ENCODE measurements around the gene CD86. TPM values are rescaled to one million over a fixed set of nuclear protein-coding genes. Genes with fewer than 3 reads are reported as not detected.
"Not testable (repeated sequence)": the region's sequence is repeated elsewhere in the genome, so short reads cannot be mapped to it uniquely, and the experiment has no call there.

Gene CD86
- total and polyA plus RNA-seq, 3 donors from 2014 or later, result 3.2 to 4.5 (median 3.4) TPM

GRCh38 chr3:122030381-122031122 lies 24.6 kb upstream of the CD86 start:
- Histone ChIP-seq H3K36me3 (ENCODE audit: low read depth, missing control alignments) (no peaks in the 10 kb centered on the region), H3K4me1 (no peaks in the 10 kb centered on the region), H3K4me3 (no peak overlapping the region), H3K27ac (no peak overlapping the region), H3K27me3 (no peaks in the 10 kb centered on the region), H3K9me3 (no peaks in the 10 kb centered on the region)
- no peak for DNase-seq
- intact Hi-C loops (cut with DNase I; ENCODE audit: low total_unique reads), result no loop called here
- 87 to 89% methylated on average over 3 of the region's 3 CpGs for WGBS, 2 donors
- no peak for TF ChIP-seq POLR2A (IDR thresholded peaks at IDR 0.05)
- no peak for TF ChIP-seq CTCF (IDR thresholded peaks at IDR 0.05)

GRCh38 chr3:122031123-122031468 lies 24.1 kb upstream of the CD86 start:
- Histone ChIP-seq H3K36me3 (ENCODE audit: low read depth, missing control alignments) (no peaks in the 10 kb centered on the region), H3K9me3 (no peaks in the 10 kb centered on the region), H3K27ac (no peak overlapping the region), H3K4me1 (no peaks in the 10 kb centered on the region), H3K4me3 (no peak overlapping the region), H3K27me3 (no peaks in the 10 kb centered on the region)
- TF ChIP-seq CTCF (IDR thresholded peaks at IDR 0.05), result no peak
- no peak for TF ChIP-seq POLR2A (IDR thresholded peaks at IDR 0.05)
- intact Hi-C loops (cut with DNase I; ENCODE audit: low total_unique reads), result no loop called here
- WGBS, 2 donors, result 75 to 97% methylated on average over 1 of the region's 1 CpG
- DNase-seq, result no peak

GRCh38 chr3:122032531-122032930 lies 22.6 kb upstream of the CD86 start:
- no peak overlapping the region for H3K4me3 ChIP-seq
- H3K27ac ChIP-seq, result no peak overlapping the region
- intact Hi-C loops (cut with DNase I; ENCODE audit: low total_unique reads), result no loop called here
- no peak for DNase-seq
- no peaks in the 10 kb centered on the region for H3K4me1 ChIP-seq
- H3K27me3 ChIP-seq, result no peaks in the 10 kb centered on the region
- WGBS, 2 donors, result 77 to 82% methylated on average over 1 of the region's 1 CpG
- H3K9me3 ChIP-seq, result no peaks in the 10 kb centered on the region
- TF ChIP-seq CTCF (IDR thresholded peaks at IDR 0.05), result no peak
- no peak for TF ChIP-seq POLR2A (IDR thresholded peaks at IDR 0.05)
- no peaks in the 10 kb centered on the region for H3K36me3 ChIP-seq (ENCODE audit: low read depth, missing control alignments)

GRCh38 chr3:122033023-122033422 lies 22.1 kb upstream of the CD86 start:
- no peaks in the 10 kb centered on the region for H3K27me3 ChIP-seq
- H3K4me3 ChIP-seq, result no peak overlapping the region
- H3K9me3 ChIP-seq, result no peaks in the 10 kb centered on the region
- no peak for DNase-seq
- 62 to 73% methylated on average over 1 of the region's 1 CpG for WGBS, 2 donors
- TF ChIP-seq POLR2A (IDR thresholded peaks at IDR 0.05) (no peak), CTCF (IDR thresholded peaks at IDR 0.05) (no peak)
- H3K36me3 ChIP-seq (ENCODE audit: low read depth, missing control alignments), result no peaks in the 10 kb centered on the region
- no peaks in the 10 kb centered on the region for H3K4me1 ChIP-seq
- H3K27ac ChIP-seq, result no peak overlapping the region
- intact Hi-C loops (cut with DNase I; ENCODE audit: low total_unique reads), result no loop called here

GRCh38 chr3:122047296-122047695 lies 7.9 kb upstream of the CD86 start:
- H3K27ac ChIP-seq; H3K4me3 ChIP-seq; H3K4me1 ChIP-seq; H3K9me3 ChIP-seq; H3K27me3 ChIP-seq; DNase-seq; intact Hi-C loops (cut with DNase I; ENCODE audit: low total_unique reads); H3K36me3 ChIP-seq (ENCODE audit: low read depth, missing control alignments): not testable (repeated sequence)
- WGBS, 2 donors, result 80 to 83% methylated on average over 2 to 13 of the region's 16 CpGs

- H3K4me3 ChIP-seq; H3K27ac ChIP-seq; H3K27me3 ChIP-seq; DNase-seq; H3K9me3 ChIP-seq; H3K4me1 ChIP-seq; intact Hi-C loops (cut with DNase I; ENCODE audit: low total_unique reads); H3K36me3 ChIP-seq (ENCODE audit: low read depth, missing control alignments): not testable (repeated sequence)
- WGBS, 2 donors, result 86 to 87% methylated on average over 7 to 11 of the region's 11 CpGs
Measured at GRCh38 chr3:122047773-122048172, 7.4 kb upstream of the CD86 start.
